ENCODE measurements around the gene EPHX1.

The EPHX1 gene

GRCh38 chr1:225885336-225885735 lies 75.4 kb downstream of the EPHX1 start:
- TF ChIP-seq, protein P1, sequence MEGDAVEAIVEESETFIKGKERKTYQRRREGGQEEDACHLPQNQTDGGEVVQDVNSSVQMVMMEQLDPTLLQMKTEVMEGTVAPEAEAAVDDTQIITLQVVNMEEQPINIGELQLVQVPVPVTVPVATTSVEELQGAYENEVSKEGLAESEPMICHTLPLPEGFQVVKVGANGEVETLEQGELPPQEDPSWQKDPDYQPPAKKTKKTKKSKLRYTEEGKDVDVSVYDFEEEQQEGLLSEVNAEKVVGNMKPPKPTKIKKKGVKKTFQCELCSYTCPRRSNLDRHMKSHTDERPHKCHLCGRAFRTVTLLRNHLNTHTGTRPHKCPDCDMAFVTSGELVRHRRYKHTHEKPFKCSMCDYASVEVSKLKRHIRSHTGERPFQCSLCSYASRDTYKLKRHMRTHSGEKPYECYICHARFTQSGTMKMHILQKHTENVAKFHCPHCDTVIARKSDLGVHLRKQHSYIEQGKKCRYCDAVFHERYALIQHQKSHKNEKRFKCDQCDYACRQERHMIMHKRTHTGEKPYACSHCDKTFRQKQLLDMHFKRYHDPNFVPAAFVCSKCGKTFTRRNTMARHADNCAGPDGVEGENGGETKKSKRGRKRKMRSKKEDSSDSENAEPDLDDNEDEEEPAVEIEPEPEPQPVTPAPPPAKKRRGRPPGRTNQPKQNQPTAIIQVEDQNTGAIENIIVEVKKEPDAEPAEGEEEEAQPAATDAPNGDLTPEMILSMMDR (IDR thresholded peaks at IDR 0.05): no peak

DNA sequence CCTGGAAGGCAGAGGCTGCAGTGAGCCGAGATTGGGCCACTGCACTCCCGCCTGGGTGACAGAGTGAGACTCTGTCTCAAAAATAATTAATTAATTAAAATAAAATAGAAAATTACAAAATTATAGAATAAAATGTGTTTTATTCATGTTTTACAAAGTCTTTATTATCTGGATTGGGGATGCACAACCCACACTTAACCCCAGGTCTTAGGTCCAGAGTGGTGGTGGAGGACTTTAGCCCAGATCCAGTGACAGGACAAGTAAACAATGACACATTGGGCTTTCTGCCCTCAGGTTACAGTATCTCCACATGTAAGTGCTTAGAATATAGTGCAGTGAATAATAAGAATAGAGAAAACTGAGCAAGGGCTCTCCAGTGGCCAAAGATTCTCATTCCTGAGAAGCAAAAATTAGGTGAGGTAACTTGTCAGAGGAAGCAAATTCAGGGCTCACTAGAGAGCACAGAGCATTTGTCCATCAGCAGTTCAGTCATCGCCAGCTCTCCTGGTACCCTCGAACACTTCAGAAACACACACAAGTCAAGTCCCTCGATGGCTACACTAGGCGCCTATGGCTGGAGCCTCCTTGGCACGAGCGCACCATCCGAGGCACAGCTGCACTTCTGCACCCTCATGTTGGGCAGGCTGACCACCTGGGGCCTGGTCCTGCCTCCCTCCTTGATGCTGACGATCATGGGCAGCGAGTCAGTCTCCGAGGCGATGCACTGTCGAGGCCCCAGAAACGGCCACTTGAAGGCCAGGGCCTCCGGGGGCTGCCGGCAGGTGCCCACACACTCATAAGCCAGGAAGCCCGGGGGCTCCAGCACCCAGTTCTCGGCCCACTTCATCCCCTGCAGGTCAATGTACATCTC lies 76.5 kb downstream of the EPHX1 start:
- TF ChIP-seq, protein P1 (IDR thresholded peaks at IDR 0.05): no peak

DNA sequence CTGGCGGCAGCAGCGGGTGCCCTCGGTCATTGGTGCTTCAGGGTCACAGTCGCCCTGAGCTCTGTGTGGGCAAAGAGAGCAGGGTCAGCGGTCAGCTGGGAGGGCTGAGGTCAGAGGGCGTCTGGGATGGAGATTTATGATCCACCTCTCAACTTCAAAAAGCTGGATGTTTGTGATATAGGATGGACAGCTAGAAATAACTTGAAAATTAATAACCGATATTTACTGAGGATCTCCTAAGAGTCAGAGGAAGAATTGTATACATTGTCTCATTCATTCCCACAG lies 77.0 kb downstream of the EPHX1 start:
- TF ChIP-seq, protein P1 (IDR thresholded peaks at IDR 0.05): no peak

DNA sequence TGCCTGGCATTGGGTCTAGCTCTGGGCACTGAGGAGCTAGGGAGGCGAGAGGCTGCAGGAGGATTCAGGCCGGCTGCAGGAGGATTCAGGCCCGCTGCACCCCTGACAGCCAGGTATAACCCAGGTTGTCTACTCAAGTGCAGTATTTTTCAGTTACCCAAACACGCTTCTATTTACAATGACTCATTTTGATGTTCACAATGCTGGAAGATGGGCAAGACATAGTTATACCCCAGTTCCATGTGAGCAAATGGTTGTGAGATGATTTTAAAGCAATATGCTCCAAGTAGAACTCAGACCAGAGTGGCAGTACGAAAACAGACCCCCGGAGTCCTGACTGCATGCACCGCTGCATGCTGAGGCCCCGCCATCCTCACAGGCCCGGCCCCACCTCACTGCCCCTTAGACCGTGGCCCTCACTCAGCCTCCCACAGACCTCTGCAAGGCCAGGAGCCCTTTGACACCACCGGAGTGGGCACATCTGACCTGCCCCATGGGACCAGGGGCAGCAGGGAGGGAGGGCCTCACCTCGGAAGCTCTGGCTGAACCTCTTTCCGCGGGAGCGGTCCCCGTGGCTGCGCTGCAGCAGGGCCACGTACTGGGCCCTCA lies 78.5 kb downstream of the EPHX1 start:
- TF ChIP-seq, protein P1 (IDR thresholded peaks at IDR 0.05): no peak

DNA sequence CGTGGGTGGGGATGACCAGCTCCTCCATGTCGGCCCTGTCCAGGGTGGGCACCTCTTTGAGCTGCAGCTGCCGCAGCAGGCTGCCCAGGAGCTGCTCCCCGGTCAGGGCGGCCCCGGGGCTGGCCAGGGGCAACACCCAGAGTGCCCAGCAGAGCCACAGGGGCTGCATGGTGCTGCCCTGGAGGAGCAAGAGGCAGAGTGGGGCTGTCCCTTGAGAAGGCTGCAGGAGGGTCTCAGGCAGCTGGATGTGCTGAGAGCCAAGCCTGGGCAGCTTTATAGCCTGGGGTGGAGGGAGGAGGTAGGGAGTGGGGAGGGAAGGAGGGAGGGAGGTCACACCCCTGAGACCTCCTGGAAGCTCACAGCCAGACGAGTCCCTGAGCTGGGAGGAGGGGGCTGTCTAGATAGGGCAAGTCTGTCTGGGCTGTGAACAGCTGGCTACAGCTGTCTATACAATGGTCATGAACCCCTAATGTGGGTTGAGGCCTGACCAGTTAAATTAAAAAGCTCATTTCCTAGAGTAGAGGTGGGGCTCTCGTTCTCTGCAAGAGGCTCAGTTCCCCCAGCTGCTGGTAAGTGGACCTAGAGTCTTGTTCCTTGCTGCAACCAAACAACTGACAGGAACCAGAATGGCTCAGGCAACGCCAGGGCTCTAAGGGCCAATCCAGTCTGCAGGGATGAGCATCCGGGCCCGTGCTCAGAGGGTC lies 79.1 kb downstream of the EPHX1 start, which contains the start of gene LEFTY1:
LEFTY1 (minus strand) TSS at position 249 of the 704 bp plus-strand sequence; CDS start at position 169, 80 bp downstream.
- TF ChIP-seq, protein P1 (IDR thresholded peaks at IDR 0.05): no peak

GRCh38 chr1:225889743-225890142 lies 79.8 kb downstream of the EPHX1 start:
- TF ChIP-seq, protein P1 (IDR thresholded peaks at IDR 0.05): no peak

DNA sequence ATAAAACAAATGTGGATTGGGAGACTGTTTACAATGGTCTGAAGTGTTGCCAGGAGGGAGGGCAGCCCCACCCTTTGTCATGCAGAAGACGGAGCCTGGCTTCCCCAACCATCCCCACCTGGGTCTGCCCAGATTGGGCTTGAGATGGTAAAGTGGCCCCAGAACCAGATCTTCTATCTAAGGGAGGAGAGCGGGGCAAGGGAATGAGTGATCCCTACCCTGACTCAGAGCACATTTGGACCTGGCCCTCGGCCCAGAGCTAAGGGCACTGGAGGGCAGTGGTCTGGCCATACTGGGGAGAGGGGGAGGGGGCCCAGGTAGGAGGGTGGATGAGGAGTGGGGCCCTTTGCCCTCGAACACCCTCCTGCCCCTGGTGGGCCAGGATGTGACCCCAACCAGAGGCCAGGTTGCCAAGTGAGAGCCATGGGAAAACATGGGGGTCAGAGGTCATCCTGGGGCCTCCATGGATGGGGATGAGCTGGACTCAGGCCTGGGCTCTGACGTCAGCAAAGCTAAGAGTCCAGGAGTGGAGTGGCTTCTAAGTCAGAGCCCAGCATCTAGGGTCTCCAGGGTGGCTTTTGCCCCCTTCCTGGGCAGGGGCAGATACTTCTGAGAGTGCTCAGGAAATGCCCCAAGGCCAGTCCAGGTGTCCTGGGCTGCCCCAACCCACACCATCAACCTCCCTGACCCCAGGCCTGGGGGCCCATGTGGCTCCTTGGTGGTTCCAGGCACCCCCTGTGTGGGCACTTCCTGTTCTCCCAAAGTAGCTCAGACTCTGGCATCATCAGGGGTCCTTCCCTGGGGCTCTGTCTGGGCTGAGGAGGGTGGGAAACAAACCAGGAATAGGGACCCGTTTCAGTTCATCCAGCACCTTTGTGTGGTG lies 80.7 kb downstream of the EPHX1 start:
- TF ChIP-seq, protein P1 (IDR thresholded peaks at IDR 0.05): no peak

Data from LNCAP (cell line).